ENCODE data around the gene SERPINA6.
"Not testable (repeated sequence)": the region's sequence is repeated elsewhere in the genome, so short reads cannot be mapped to it uniquely, and the experiment has no call there.

Gene SERPINA6

DNA sequence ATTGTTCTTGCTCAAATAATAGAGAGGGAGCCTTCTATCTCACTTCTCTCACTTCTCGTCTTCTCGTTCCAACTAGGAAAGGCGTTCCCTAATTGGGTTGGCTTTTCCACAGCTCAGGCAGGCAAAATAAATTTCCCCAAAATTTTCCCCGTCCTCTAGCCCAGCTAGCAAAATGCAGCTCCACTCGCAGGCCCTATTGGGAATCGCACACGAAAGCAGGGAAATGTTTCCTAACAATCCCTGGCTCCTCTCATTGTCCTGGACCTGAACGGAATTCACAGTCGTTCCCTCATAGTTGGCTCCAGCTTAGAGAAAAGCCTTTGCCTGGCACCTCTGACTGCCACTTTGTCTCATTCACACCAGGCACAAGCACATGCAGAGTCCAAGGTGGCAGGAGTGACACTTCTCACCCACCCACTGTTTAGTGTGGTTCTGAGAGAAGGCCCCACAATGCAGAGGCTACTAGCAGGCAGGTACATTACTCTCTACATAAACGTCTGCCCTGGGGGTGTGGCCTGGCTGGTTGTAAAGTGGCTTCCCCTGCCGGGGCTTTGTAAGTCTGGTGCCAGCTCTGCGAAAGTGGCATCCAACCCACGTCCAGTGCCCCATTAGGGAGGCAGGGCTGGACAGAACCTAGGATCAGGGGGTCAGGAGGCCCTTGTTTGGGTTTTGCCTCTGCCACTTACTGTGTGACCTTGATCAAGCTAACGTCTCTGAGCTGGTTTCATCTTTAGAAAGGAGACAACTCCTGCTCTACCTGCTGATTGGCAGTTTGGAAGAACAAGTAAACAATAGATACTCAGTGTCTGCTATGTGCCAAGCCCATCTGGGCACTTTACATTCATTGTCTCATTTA is 34.3 kb downstream of the SERPINA6 start:
- no peaks in the 10 kb centered on the region for H3K9me3 ChIP-seq (ENCODE audit: insufficient read depth, low read depth, low read length)
- no peak overlapping the region for H3K4me3 ChIP-seq (ENCODE audit: low read length)
- H3K4me1 ChIP-seq (ENCODE audit: insufficient read depth, low read length) = no peaks in the 10 kb centered on the region
- no peak overlapping the region for H3K9ac ChIP-seq (ENCODE audit: low read depth, low read length)
- H3K36me3 ChIP-seq (ENCODE audit: insufficient read depth, low read length) = no peaks in the 10 kb centered on the region
- H3K27me3 ChIP-seq (ENCODE audit: insufficient read depth, low read length) = no peaks in the 10 kb centered on the region
- H3K27ac ChIP-seq (ENCODE audit: low read depth, low read length) = no peak overlapping the region
- WGBS = 72% methylated on average over 14 of the region's 14 CpGs

DNA sequence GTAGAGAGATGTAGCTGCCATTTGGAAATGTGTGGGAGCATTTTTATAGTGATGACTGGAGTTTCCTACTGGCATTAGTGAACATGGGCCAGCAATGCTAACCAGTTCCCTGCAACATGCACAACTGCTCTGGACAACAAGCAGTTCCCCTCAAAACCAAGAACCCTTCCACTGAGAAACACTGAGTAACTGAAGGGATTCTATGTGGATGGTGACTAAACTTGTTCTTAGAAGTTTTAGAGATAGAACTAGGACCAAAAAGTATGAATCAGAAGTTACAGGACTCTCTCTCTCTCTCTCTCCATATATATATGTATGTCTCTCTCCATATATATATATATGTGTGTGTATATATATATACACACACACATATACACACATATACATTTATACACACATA is 38.0 kb downstream of the SERPINA6 start:
- no peaks in the 10 kb centered on the region for H3K9me3 ChIP-seq (ENCODE audit: insufficient read depth, low read depth, low read length)
- no peak overlapping the region for H3K4me3 ChIP-seq (ENCODE audit: low read length)
- H3K36me3 ChIP-seq (ENCODE audit: insufficient read depth, low read length) = no peaks in the 10 kb centered on the region
- no peak overlapping the region for H3K27ac ChIP-seq (ENCODE audit: low read depth, low read length)
- no peaks in the 10 kb centered on the region for H3K27me3 ChIP-seq (ENCODE audit: insufficient read depth, low read length)
- no peaks in the 10 kb centered on the region for H3K4me1 ChIP-seq (ENCODE audit: insufficient read depth, low read length)
- H3K9ac ChIP-seq (ENCODE audit: low read depth, low read length) = no peak overlapping the region

DNA sequence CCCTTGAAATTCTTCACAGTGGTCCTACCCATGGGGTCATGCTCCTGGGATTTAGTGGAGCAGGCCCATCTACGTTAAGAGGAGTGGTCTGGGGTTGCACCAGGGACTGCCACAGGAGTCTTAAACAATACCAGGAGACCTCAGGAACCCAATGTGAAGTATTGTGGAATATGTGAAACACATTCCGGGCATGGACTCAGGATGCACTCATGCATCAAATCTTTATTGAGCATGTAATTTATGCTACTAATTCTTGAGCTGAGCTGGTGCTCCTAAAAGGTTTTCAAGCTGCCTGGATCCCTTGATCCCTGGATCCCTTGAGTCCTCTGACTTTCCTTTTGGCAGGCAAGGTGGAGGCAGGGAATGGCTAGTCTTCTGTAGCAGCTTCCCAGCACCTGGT is 38.9 kb downstream of the SERPINA6 start:
- no peak overlapping the region for H3K4me3 ChIP-seq (ENCODE audit: low read length)
- H3K27me3 ChIP-seq (ENCODE audit: insufficient read depth, low read length) = no peaks in the 10 kb centered on the region
- H3K36me3 ChIP-seq (ENCODE audit: insufficient read depth, low read length) = no peaks in the 10 kb centered on the region
- H3K27ac ChIP-seq (ENCODE audit: low read depth, low read length) = no peak overlapping the region
- WGBS = 89% methylated on average over 2 of the region's 2 CpGs
- H3K9ac ChIP-seq (ENCODE audit: low read depth, low read length) = no peak overlapping the region
- no peaks in the 10 kb centered on the region for H3K4me1 ChIP-seq (ENCODE audit: insufficient read depth, low read length)
- H3K9me3 ChIP-seq (ENCODE audit: insufficient read depth, low read depth, low read length) = no peaks in the 10 kb centered on the region

DNA sequence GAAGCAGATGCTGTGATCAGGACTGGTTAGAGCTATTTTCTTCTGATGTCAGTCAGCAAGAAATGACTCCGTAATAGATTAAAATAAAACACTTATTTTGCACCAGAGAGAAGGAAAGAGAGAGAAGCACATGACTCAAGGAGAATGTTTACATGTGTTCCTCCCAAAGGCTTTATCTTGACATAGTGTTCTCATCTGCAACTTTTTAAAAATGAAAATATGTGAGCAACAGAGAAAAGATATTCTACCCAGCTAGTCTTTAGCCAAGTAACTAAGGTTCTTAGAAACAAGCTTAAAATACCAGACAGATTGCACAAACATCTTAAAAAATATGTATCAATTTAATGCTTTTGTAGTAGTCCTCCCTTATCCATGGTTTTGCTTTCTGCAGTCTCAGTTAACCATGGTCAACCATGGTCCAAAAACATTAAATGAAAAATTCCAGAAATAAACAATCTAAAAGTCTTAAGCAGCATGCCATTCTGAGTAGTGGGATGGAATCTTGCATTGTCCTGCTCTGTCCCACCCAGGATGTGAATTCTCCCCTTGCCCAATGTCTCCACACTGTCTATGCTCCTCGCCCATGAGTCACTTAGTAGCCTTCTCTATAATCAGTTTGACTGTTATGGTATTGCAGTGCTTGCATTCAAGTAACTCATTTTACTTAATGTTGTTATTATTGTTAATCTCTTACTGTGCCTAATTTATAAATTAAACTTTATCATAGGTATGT is 40.0 kb downstream of the SERPINA6 start:
- Histone ChIP-seq H3K9ac (ENCODE audit: low read depth, low read length) (no peak overlapping the region), H3K9me3 (ENCODE audit: insufficient read depth, low read depth, low read length) (no peaks in the 10 kb centered on the region), H3K36me3 (ENCODE audit: insufficient read depth, low read length) (no peaks in the 10 kb centered on the region), H3K27me3 (ENCODE audit: insufficient read depth, low read length) (no peaks in the 10 kb centered on the region), H3K27ac (ENCODE audit: low read depth, low read length) (no peak overlapping the region), H3K4me3 (ENCODE audit: low read length) (no peak overlapping the region), H3K4me1 (ENCODE audit: insufficient read depth, low read length) (no peaks in the 10 kb centered on the region)
- WGBS = 100% methylated on average over 1 of the region's 2 CpGs

DNA sequence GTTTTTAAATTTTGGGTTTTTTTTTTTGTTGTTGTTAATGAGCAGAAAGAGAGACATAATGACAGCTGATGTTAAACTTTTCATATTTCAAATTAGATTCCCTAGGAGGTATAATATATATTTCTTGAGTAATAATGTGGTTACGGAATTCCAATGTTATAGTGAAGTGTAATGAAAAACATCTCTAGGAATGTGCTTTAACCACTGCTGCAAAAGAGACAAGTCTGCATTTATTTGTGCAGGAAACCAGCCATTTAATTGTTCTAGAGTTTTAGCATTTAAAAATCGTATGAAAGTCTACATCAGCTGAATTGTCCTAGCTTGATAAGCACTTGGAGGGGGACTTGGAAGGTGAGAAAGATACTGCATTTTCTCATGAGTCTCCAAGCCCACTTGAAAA is 44.4 kb downstream of the SERPINA6 start:
- Histone ChIP-seq H3K4me3 (ENCODE audit: low read length) (no peak overlapping the region), H3K27me3 (ENCODE audit: insufficient read depth, low read length) (no peaks in the 10 kb centered on the region), H3K36me3 (ENCODE audit: insufficient read depth, low read length) (no peaks in the 10 kb centered on the region), H3K9ac (ENCODE audit: low read depth, low read length) (no peak overlapping the region), H3K4me1 (ENCODE audit: insufficient read depth, low read length) (peaks cover 5% of the 10 kb centered on the region; the same call in 1 of the 2 replicates), H3K9me3 (ENCODE audit: insufficient read depth, low read depth, low read length) (no peaks in the 10 kb centered on the region), H3K27ac (ENCODE audit: low read depth, low read length) (no peak overlapping the region)
- WGBS = 93% methylated on average over 2 of the region's 2 CpGs

DNA sequence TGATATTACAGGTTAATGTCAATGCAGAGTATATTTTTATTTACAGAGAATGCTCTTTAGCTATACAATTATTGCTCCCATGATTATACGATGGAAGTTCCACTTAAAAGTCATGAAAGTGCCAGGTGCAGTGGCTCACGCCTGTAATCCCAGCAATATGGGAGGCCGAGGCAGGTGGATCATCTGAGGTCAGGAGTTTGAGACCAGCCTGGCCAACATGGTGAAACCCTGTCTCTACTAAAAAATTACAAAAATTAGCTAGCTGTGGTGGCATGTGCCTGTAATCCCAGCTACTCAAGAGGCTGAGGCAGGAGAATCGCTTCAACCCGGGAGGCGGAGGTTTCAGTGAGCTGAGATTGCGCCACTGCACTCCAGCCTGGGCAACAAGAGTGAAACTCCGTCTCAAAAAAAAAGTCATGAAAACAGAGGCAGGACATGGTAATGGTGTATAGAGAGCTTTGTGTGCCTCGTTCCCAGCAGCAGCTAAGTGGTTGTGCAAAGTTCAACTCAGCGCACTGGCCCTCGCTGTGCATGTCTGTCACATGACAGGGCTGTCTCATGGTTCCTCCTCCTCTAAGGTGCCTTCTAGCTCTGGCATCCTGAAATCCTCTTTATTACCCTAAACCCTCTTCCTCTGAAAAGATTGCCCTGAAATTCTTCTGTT is 46.1 kb downstream of the SERPINA6 start:
- H3K27ac ChIP-seq (ENCODE audit: low read depth, low read length); H3K36me3 ChIP-seq (ENCODE audit: insufficient read depth, low read length); H3K9me3 ChIP-seq (ENCODE audit: insufficient read depth, low read depth, low read length); H3K27me3 ChIP-seq (ENCODE audit: insufficient read depth, low read length); H3K9ac ChIP-seq (ENCODE audit: low read depth, low read length); H3K4me3 ChIP-seq (ENCODE audit: low read length); H3K4me1 ChIP-seq (ENCODE audit: insufficient read depth, low read length): not testable (repeated sequence)
- 92% methylated on average over 11 of the region's 11 CpGs for WGBS

DNA sequence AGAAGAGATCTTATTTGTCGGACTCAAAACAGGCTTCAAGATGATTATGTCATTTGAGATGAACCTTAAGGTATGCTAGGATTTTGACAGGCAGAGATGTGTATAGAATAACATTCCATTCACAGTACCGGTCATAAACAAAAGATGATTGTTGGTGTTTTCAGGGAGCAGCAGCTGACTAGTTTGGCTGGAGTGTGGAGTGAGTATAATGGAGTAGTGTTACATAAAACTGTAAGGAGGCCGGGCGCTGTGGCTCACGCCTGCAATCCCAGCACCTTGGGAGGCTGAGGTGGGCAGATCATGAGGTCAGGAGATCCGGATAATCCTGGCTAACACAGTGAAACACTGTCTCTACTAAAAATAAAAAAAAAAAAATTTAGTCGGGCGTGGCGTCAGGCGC is 54.0 kb downstream of the SERPINA6 start:
- WGBS = 88% methylated on average over 10 of the region's 10 CpGs
- no peaks in the 10 kb centered on the region for H3K9me3 ChIP-seq (ENCODE audit: insufficient read depth, low read depth, low read length)

DNA sequence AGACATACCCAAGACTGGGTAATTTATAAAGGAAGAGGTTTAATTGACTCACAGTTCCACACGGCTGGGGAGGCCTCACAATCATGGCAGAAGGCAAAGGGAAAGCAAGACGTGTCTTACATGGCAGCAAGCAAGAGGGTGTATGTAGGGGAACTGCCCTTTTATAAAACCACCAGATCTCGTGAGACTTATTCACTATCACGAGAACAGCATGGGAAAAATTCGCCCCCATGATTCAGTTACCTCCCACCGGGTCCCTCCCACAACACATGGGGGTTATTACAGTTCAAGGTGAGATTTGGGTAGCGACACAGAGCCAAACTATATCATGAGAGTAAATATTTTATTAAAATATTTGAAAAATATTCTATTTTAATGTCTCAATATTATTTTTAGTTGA is 54.6 kb downstream of the SERPINA6 start:
- WGBS = 95% methylated on average over 5 of the region's 7 CpGs
- not testable (repeated sequence) for H3K27ac ChIP-seq (ENCODE audit: low read depth, low read length); H3K9me3 ChIP-seq (ENCODE audit: insufficient read depth, low read depth, low read length); H3K36me3 ChIP-seq (ENCODE audit: insufficient read depth, low read length); H3K9ac ChIP-seq (ENCODE audit: low read depth, low read length); H3K27me3 ChIP-seq (ENCODE audit: insufficient read depth, low read length); H3K4me3 ChIP-seq (ENCODE audit: low read length); H3K4me1 ChIP-seq (ENCODE audit: insufficient read depth, low read length)

More for the DNA sequence above, 54.0 kb downstream of the SERPINA6 start:
- peaks cover 8% of the 10 kb centered on the region; the same call in 1 of the 2 replicates for H3K36me3 ChIP-seq (ENCODE audit: insufficient read depth, low read length)
- H3K27ac ChIP-seq (ENCODE audit: low read depth, low read length) = no peak overlapping the region
- H3K9ac ChIP-seq (ENCODE audit: low read depth, low read length) = no peak overlapping the region
- H3K4me3 ChIP-seq (ENCODE audit: low read length) = no peak overlapping the region
- no peaks in the 10 kb centered on the region for H3K4me1 ChIP-seq (ENCODE audit: insufficient read depth, low read length)
- H3K27me3 ChIP-seq (ENCODE audit: insufficient read depth, low read length) = no peaks in the 10 kb centered on the region

DNA sequence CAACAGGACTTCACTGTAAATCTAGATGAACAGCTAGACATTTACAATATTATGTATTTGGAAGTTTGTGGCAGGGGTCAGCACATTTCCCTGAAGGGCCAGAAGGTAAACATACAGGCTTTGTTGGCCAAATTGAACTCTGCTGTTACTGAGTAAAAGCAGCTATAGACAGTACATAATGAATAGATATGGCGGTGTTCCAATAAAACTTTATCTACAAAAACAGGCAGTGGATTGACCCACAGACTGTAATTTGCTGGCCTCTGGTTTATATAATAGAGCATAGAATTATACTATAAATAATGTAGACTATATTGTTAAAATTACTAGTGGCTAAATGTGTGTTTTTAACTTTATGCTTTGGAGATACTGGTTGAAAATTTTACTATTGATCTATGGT is 55.8 kb downstream of the SERPINA6 start:
- H3K9ac ChIP-seq (ENCODE audit: low read depth, low read length) = no peak overlapping the region
- H3K9me3 ChIP-seq (ENCODE audit: insufficient read depth, low read depth, low read length) = peaks cover 3% of the 10 kb centered on the region; the same call in 1 of the 2 replicates
- H3K4me3 ChIP-seq (ENCODE audit: low read length) = no peak overlapping the region
- no CpG with 5 or more reads among the region's 1 CpG for WGBS
- no peaks in the 10 kb centered on the region for H3K27me3 ChIP-seq (ENCODE audit: insufficient read depth, low read length)
- peaks cover 9% of the 10 kb centered on the region; the same call in 1 of the 2 replicates for H3K36me3 ChIP-seq (ENCODE audit: insufficient read depth, low read length)
- H3K27ac ChIP-seq (ENCODE audit: low read depth, low read length) = no peak overlapping the region
- H3K4me1 ChIP-seq (ENCODE audit: insufficient read depth, low read length) = no peaks in the 10 kb centered on the region

DNA sequence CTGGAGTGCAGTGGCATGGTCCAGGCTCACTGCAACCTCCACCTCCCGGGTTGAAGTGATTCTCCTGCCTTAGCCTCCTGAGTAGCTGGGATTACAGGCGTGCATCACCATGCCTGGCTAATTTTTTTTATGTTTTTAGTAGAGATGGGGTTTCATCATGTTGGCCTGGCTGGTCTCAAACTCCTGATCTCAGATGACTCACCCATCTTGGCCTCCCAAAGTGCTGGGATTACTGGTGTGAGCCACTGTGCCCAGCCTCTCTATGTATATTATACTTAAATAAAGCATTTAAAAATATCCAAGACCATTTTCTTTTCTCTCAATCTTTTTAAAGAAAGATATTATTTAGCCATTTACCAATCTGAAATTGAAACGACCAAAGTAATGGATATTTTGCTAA is 58.9 kb downstream of the SERPINA6 start:
- not testable (repeated sequence) for H3K4me3 ChIP-seq (ENCODE audit: low read length); H3K27me3 ChIP-seq (ENCODE audit: insufficient read depth, low read length); H3K4me1 ChIP-seq (ENCODE audit: insufficient read depth, low read length); H3K9ac ChIP-seq (ENCODE audit: low read depth, low read length); H3K27ac ChIP-seq (ENCODE audit: low read depth, low read length)
- WGBS = 68% methylated on average over 2 of the region's 3 CpGs
- H3K9me3 ChIP-seq (ENCODE audit: insufficient read depth, low read depth, low read length) = peaks cover 15% of the 10 kb centered on the region; the same call in 1 of the 2 replicates
- peaks cover 27% of the 10 kb centered on the region for H3K36me3 ChIP-seq (ENCODE audit: insufficient read depth, low read length)

Data from HUES64 (cell line).